ENCODE data around the gene SMAD9. TPM values are rescaled to one million over a fixed set of nuclear protein-coding genes. Genes with fewer than 3 reads are reported as not detected.
A peak's percentile ranks its signal among the peaks of the same experiment; 100 is the strongest.

Gene SMAD9
- total and polyA plus RNA-seq, 9 of the 15 experiments (the other 6 are each of a cell fraction or from before 2014, with no cell fraction given), result 0.02 to 0.08 (median 0.03) TPM; not detected in 4

DNA sequence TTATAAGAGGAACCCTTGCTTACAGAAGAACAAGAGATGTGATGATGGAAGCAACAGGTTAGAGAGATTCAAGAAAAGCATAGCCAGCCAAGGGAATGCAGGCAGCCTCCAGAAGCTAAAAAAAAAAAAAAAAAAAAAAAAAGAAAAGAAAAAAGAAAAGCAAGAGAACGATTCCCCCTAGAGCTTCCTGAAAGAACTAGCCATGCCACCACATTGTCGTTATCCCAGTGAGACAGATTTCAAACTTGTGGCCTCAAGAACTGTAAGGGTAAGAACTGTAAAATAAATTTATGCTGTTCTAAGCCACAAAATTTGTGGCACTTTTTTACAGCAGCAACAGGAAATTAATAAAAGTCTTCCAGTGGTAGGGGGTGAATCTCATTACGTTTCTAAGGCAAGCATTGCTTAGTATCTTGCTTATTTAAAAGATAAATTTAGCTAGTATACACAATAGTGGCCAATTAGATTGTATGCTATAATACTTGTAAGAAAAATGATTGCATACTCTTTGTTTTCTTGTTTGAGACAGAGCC lies 79.3 kb downstream of the SMAD9 start:
- BruUV-seq (replicated peaks), result no TSS peak

More for the DNA sequence above, 79.3 kb downstream of the SMAD9 start:
- Histone ChIP-seq H3K36me3 (ENCODE audit: control insufficient read depth, insufficient read depth, low read length) (no peaks in the 10 kb centered on the region), H3K27ac (ENCODE audit: extremely low read depth, low read depth, low read length) (no peak overlapping the region), H3K9me1 (ENCODE audit: control insufficient read depth, insufficient read depth, low read length) (no peaks in the 10 kb centered on the region), H3K4me3 (no peak overlapping the region), H3K27me3 (ENCODE audit: control insufficient read depth in 2 of 2, insufficient read depth in 2 of 2, low read length in 2 of 2) (no peaks in the 10 kb centered on the region), H3K9ac (ENCODE audit: insufficient read depth in 1 of 2, low read depth in 2 of 2, low read length in 2 of 2) (no peak overlapping the region), H3K4me2 (ENCODE audit: insufficient read depth, low read length) (no peak overlapping the region), H3K9me3 (replicated peaks; ENCODE audit: control insufficient read depth, insufficient read depth, low read depth, low read length) (no peaks in the 10 kb centered on the region), H3K4me1 (replicated peaks in 1 of 2; ENCODE audit: control insufficient read depth in 2 of 2, insufficient read depth in 2 of 2, low read length in 2 of 2) (no peaks in the 10 kb centered on the region), H3K79me2 (ENCODE audit: control insufficient read depth, insufficient read depth, low read length) (no peaks in the 10 kb centered on the region), H2AFZ (ENCODE audit: low read depth, low read length) (no peak overlapping the region), H4K20me1 (replicated peaks; ENCODE audit: control insufficient read depth, insufficient read depth, low read length) (no peaks in the 10 kb centered on the region)
- ATAC-seq (no peak), DNase-seq (ENCODE audit: extremely low read depth in 1 of 4, low spot score in 3 of 4) (no peak), FAIRE-seq (no peak)
- no peak for TF ChIP-seq ZNF79 (CRISPR knock-in tag; IDR thresholded peaks at IDR 0.05; ENCODE audit: low read depth)
- TF ChIP-seq, protein P1, sequence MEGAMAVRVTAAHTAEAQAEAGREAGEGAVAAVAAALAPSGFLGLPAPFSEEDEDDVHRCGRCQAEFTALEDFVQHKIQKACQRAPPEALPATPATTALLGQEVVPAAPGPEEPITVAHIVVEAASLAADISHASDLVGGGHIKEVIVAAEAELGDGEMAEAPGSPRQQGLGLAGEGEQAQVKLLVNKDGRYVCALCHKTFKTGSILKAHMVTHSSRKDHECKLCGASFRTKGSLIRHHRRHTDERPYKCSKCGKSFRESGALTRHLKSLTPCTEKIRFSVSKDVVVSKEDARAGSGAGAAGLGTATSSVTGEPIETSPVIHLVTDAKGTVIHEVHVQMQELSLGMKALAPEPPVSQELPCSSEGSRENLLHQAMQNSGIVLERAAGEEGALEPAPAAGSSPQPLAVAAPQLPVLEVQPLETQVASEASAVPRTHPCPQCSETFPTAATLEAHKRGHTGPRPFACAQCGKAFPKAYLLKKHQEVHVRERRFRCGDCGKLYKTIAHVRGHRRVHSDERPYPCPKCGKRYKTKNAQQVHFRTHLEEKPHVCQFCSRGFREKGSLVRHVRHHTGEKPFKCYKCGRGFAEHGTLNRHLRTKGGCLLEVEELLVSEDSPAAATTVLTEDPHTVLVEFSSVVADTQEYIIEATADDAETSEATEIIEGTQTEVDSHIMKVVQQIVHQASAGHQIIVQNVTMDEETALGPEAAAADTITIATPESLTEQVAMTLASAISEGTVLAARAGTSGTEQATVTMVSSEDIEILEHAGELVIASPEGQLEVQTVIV (CRISPR knock-in tag; IDR thresholded peaks at IDR 0.05; ENCODE audit: borderline replicate concordance), result no peak
- TF ChIP-seq ZNF384 (IDR thresholded peaks at IDR 0.05; ENCODE audit: low read depth, low read length), result peak; percentile 53; the same call in 1 of the 2 replicates
- TF ChIP-seq YBX1 (IDR thresholded peaks at IDR 0.05), result no peak
- in situ Hi-C loops (cut with MboI), result loop anchor here (25.0 kb wide), 1 partner anchor 428 kb away; no protein-coding TSS in a partner anchor
- 44% methylated on average over 2 of the region's 3 CpGs for WGBS (ENCODE audit: insufficient coverage, low coverage, missing lambda C conversion rate)
- intact Hi-C loops (cut with micrococcal nuclease), result loop anchor here (10.0 kb wide), 1 partner anchor 416 kb away; no protein-coding TSS in a partner anchor
- ChIA-PET POLR2A (interaction anchor here (0.6 to 1.3 kb wide), 4 partner anchors 12 to 371 kb away, joined by 3 to 5 read pairs (median 3); no protein-coding TSS in a partner anchor), CTCF (ENCODE audit: low intra/inter-chr PET ratio) (interaction anchor here (0.6 to 1.7 kb wide), 2 partner anchors 493 to 558 kb away, joined by 3 to 8 read pairs; no protein-coding TSS in a partner anchor)

Measured in K562 (cell line).